Central memory CD4-positive, alpha-beta T cell (primary cell): ENCODE measurements around the gene KSR2.
"Not testable (repeated sequence)": the region's sequence is repeated elsewhere in the genome, so short reads cannot be mapped to it uniquely, and the experiment has no call there.

Experiments
- DNase-seq: peaks from one replicate; pipeline ENCODE4 v3.0.0; 2022

The KSR2 gene

GRCh38 chr12:117889098-117889497 is 79.7 kb downstream of the KSR2 start:
- no peak for DNase-seq

- no peak for DNase-seq
Observed at GRCh38 chr12:117885211-117885610, 83.6 kb downstream of the KSR2 start.

GRCh38 chr12:117884161-117884560 is 84.6 kb downstream of the KSR2 start:
- no peak for DNase-seq

- no peak for DNase-seq
Observed at GRCh38 chr12:117882603-117883184, 86.1 kb downstream of the KSR2 start.

- DNase-seq: no peak
Observed at GRCh38 chr12:117882181-117882580, 86.6 kb downstream of the KSR2 start.

GRCh38 chr12:117881517-117881916 is 87.3 kb downstream of the KSR2 start:
- DNase-seq: no peak

GRCh38 chr12:117878605-117879004 is 90.2 kb downstream of the KSR2 start:
- no peak for DNase-seq

GRCh38 chr12:117876436-117876816 is 92.4 kb downstream of the KSR2 start:
- no peak for DNase-seq

- peak; percentile 77 for DNase-seq
Observed at GRCh38 chr12:117875744-117876435, 92.9 kb downstream of the KSR2 start.

- DNase-seq: peak; percentile 55
Observed at GRCh38 chr12:117874842-117875434, 93.9 kb downstream of the KSR2 start.

- not testable (repeated sequence) for DNase-seq
Observed at GRCh38 chr12:117874198-117874597, 94.6 kb downstream of the KSR2 start.

GRCh38 chr12:117872546-117873169 is 96.1 kb downstream of the KSR2 start:
- DNase-seq: no peak

- no peak for DNase-seq
Observed at GRCh38 chr12:117869551-117869950, 99.2 kb downstream of the KSR2 start.

GRCh38 chr12:117867348-117867747 is 101.4 kb downstream of the KSR2 start:
- no peak for DNase-seq

GRCh38 chr12:117865505-117865904 is 103.3 kb downstream of the KSR2 start:
- no peak for DNase-seq

GRCh38 chr12:117863002-117863709 is 105.6 kb downstream of the KSR2 start:
- DNase-seq: no peak

GRCh38 chr12:117861691-117862090 is 107.1 kb downstream of the KSR2 start:
- DNase-seq: no peak

- not testable (repeated sequence) for DNase-seq
Observed at GRCh38 chr12:117860787-117861290, 108.0 kb downstream of the KSR2 start.

GRCh38 chr12:117860111-117860510 is 108.7 kb downstream of the KSR2 start:
- DNase-seq: no peak

- DNase-seq: peak; percentile 17
Observed at GRCh38 chr12:117857632-117858612, 110.9 kb downstream of the KSR2 start.

GRCh38 chr12:117857139-117857538 is 111.7 kb downstream of the KSR2 start:
- not testable (repeated sequence) for DNase-seq

GRCh38 chr12:117855165-117855564 is 113.6 kb downstream of the KSR2 start:
- DNase-seq: no peak
